Neural progenitor cell (in vitro differentiated cells): ENCODE data around the gene NDST1.

Experiments used
- EZH2 ChIP-seq: fragments of 200-600 bp; sonication (generic); IDR thresholded peaks from 2 replicates; pipeline ENCODE4 v1.6.1; 2017; ENCODE audit warnings: antibody characterized with exemption, mild to moderate bottlenecking, moderate library complexity
- TF ChIP-seq, protein P1 (sequence below): fragments of 200-600 bp; sonication (generic); IDR thresholded peaks from 2 replicates; pipeline ENCODE4 v1.5.1; 2017; ENCODE audit warnings: antibody characterized with exemption, mild to moderate bottlenecking

DNA sequence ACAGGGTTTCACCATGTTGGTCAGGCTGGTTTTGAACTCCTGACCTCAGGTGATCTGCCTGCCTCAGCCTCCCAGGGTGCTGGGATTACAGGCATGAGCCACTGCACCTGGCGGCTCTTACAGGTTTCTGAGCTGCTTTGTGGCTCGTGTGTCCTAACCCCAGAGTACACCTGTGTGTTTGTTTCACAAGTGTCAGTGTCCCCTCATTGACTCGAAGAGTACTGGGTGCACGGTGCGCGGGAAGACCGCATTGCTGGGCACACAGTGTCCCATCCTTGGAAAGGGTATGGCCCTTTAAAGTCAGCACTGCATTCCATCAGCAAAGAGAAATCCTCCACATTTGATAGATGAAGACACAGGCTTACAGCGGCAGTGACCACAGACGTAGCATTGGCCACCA, 23.8 kb downstream of the NDST1 start:
- TF ChIP-seq, protein P1, sequence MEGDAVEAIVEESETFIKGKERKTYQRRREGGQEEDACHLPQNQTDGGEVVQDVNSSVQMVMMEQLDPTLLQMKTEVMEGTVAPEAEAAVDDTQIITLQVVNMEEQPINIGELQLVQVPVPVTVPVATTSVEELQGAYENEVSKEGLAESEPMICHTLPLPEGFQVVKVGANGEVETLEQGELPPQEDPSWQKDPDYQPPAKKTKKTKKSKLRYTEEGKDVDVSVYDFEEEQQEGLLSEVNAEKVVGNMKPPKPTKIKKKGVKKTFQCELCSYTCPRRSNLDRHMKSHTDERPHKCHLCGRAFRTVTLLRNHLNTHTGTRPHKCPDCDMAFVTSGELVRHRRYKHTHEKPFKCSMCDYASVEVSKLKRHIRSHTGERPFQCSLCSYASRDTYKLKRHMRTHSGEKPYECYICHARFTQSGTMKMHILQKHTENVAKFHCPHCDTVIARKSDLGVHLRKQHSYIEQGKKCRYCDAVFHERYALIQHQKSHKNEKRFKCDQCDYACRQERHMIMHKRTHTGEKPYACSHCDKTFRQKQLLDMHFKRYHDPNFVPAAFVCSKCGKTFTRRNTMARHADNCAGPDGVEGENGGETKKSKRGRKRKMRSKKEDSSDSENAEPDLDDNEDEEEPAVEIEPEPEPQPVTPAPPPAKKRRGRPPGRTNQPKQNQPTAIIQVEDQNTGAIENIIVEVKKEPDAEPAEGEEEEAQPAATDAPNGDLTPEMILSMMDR: no peak
- TF ChIP-seq EZH2: no peak
